Stimulated activated CD4-positive, alpha-beta T cell treated with anti-CD3 and anti-CD28 coated beads, TNF-alpha, amount 100 ng/mL, for 1 hour (primary cell): ENCODE results near the gene THEMIS2.
"Not testable (repeated sequence)": the region's sequence is repeated elsewhere in the genome, so short reads cannot be mapped to it uniquely, and the experiment has no call there.

Experiments
- DNase-seq, 3 donors: peaks; one replicate each; pipeline ENCODE4 v3.0.0-alpha.2; 2020; ENCODE audit warnings: low read depth in 3 of 3, low spot score in 1 of 3

The THEMIS2 gene

GRCh38 chr1:27862671-27863537 lies 9.4 kb upstream of the THEMIS2 start:
- no peak for DNase-seq

GRCh38 chr1:27863538-27863915 lies 8.8 kb upstream of the THEMIS2 start:
- DNase-seq = no peak

- DNase-seq = no peak
Observed at GRCh38 chr1:27864264-27864895, 8.0 kb upstream of the THEMIS2 start.

GRCh38 chr1:27865821-27866220 lies 6.5 kb upstream of the THEMIS2 start:
- no peak for DNase-seq

GRCh38 chr1:27868556-27868931 lies 3.8 kb upstream of the THEMIS2 start:
- no peak for DNase-seq

- DNase-seq = peak; percentile 31 to 61 (median 33)
Observed at GRCh38 chr1:27868932-27869718, 3.2 kb upstream of the THEMIS2 start.

GRCh38 chr1:27869719-27870085 lies 2.6 kb upstream of the THEMIS2 start:
- DNase-seq = no peak

GRCh38 chr1:27871076-27871475 lies 1.3 kb upstream of the THEMIS2 start:
- not testable (repeated sequence) for DNase-seq

GRCh38 chr1:27872802-27873551 lies 633 bp downstream of the THEMIS2 start:
- DNase-seq = peak in 1 of 3 donors; percentile 21

- DNase-seq = no peak
Observed at GRCh38 chr1:27873671-27874384, 1.5 kb downstream of the THEMIS2 start.

- DNase-seq = no peak
Observed at GRCh38 chr1:27876341-27877114, 4.2 kb downstream of the THEMIS2 start.

- DNase-seq = no peak
Observed at GRCh38 chr1:27877115-27877416, 4.7 kb downstream of the THEMIS2 start.

- no peak for DNase-seq
Observed at GRCh38 chr1:27878039-27878438, 5.7 kb downstream of the THEMIS2 start.

- no peak for DNase-seq
Observed at GRCh38 chr1:27878787-27879335, 6.5 kb downstream of the THEMIS2 start.

GRCh38 chr1:27879374-27880082 lies 7.2 kb downstream of the THEMIS2 start:
- no peak for DNase-seq

GRCh38 chr1:27882543-27882903 lies 10.2 kb downstream of the THEMIS2 start:
- no peak for DNase-seq

GRCh38 chr1:27883536-27883935 lies 11.2 kb downstream of the THEMIS2 start:
- no peak for DNase-seq

- no peak for DNase-seq
Observed at GRCh38 chr1:27884006-27884954, 11.9 kb downstream of the THEMIS2 start.
